Esophagus squamous epithelium (tissue), 5 donors: ENCODE data around the gene TPST1. TPM values are rescaled to one million over a fixed set of nuclear protein-coding genes. Genes with fewer than 3 reads are reported as not detected.

ENCODE experiments used
- DNase-seq: peaks from one replicate; lab custom pipeline; 2025; lab: John Stamatoyannopoulos, UW
- H3K27ac ChIP-seq, 4 donors: fragments of 200-600 bp; sonication (generic); one replicate each; pipeline ENCODE4 v1.5.1; 2016 to 2019; ENCODE audit warnings: mild to moderate bottlenecking in 1 of 4
- H3K27me3 ChIP-seq, 4 donors: fragments of 200-600 bp; sonication (generic); 1 replicate in 3 of 4; 2 replicates in 1 of 4; pipeline versions ENCODE4 v1.5.1 to v1.6.0; 2017 to 2021; ENCODE audit warnings: antibody characterized with exemption in 1 of 4
- H3K36me3 ChIP-seq, 3 donors: fragments of 200-600 bp; sonication (generic); one replicate each; pipeline ENCODE4 v1.5.1; 2016 to 2019
- H3K4me1 ChIP-seq, 3 donors: fragments of 200-600 bp; sonication (generic); one replicate each; pipeline ENCODE4 v1.5.1; 2017 to 2019
- H3K4me3 ChIP-seq, 4 donors: fragments of 200-600 bp; sonication (generic); 1 replicate in 3 of 4; 2 replicates in 1 of 4; pipeline ENCODE4 v1.5.1; 2016 to 2019; ENCODE audit warnings: mild to moderate bottlenecking in 2 of 4, moderate library complexity in 1 of 4
- H3K9me3 ChIP-seq, 3 donors: fragments of 200-600 bp; sonication (generic); one replicate each; pipeline ENCODE4 v1.5.1; 2016 to 2019
- CTCF ChIP-seq, 6 experiments: fragments of 450-650 bp in 4 of 6; fragments of 200-600 bp in 2 of 6; sonication (generic) in 2 of 6; IDR thresholded peaks; one replicate each; pipeline ENCODE4 v1.5.1; 2016 to 2019; ENCODE audit warnings: antibody characterized with exemption in 6 of 6, mild to moderate bottlenecking in 4 of 6, moderate library complexity in 4 of 6
- POLR2A ChIP-seq, 4 donors: fragments of 450-650 bp; IDR thresholded peaks; one replicate each; pipeline ENCODE4 v1.6.1; 2017; ENCODE audit warnings: antibody characterized with exemption in 4 of 4, mild to moderate bottlenecking in 4 of 4, moderate library complexity in 3 of 4
- WGBS, 2 donors: methylation state at CpG; one replicate each; pipeline ENCODE4 v1.1.5; 2018; 5-methylcytosine and 5-hydroxymethylcytosine counted together
- intact Hi-C: fragments of 100-400 bp; cut with DNase I; formaldehyde crosslinking; loops from one replicate; pipeline ENCODE4 v1.15.0; 2022
- total RNA-seq, 4 donors: library from RNA; depleted of rRNA; stranded (reverse); fragments of >200 nt; gene quantifications; one replicate each; pipeline ENCODE4 v1.1.0, GENCODE V29; 2016
- donor health status: DM: yes; HTN: yes; CAD: no.

Gene TPST1
- total RNA-seq, 4 donors from 2014 or later, result 10.2 to 23.1 (median 17.1) TPM

- TF ChIP-seq CTCF (IDR thresholded peaks at IDR 0.05), result no peak
- no peak for TF ChIP-seq POLR2A (IDR thresholded peaks at IDR 0.05)
- no peak for DNase-seq
- WGBS, 2 donors, result 57 to 63% methylated on average over 1 of the region's 1 CpG
- no peaks in the 10 kb centered on the region for H3K36me3 ChIP-seq
- H3K27me3 ChIP-seq, result no peaks in the 10 kb centered on the region
- peaks cover 2 to 27% (median 20%) of the 10 kb centered on the region in 3 donors for H3K4me1 ChIP-seq
- peak overlapping the region in 1 of 4 donors; percentile 12 for H3K27ac ChIP-seq
- H3K9me3 ChIP-seq, result no peaks in the 10 kb centered on the region
- H3K4me3 ChIP-seq, result no peak overlapping the region
- intact Hi-C loops, result no loop called here
These were observed 139.0 kb downstream of the TPST1 start for GRCh38 chr7:66344166-66344565.

GRCh38 chr7:66348531-66348930 lies 143.4 kb downstream of the TPST1 start:
- intact Hi-C loops, result no loop called here
- 37 to 40% methylated on average over 4 of the region's 4 CpGs for WGBS, 2 donors
- Histone ChIP-seq H3K4me1 (peaks cover 3 to 53% (median 40%) of the 10 kb centered on the region in 3 donors), H3K9me3 (no peaks in the 10 kb centered on the region), H3K27ac (peak overlapping the region in 3 of 4 donors; percentile 26 to 77 (median 76)), H3K27me3 (no peaks in the 10 kb centered on the region), H3K36me3 (no peaks in the 10 kb centered on the region), H3K4me3 (no peak overlapping the region)
- DNase-seq, result no peak
- TF ChIP-seq POLR2A (IDR thresholded peaks at IDR 0.05) (no peak), CTCF (IDR thresholded peaks at IDR 0.05) (no peak)

GRCh38 chr7:66348959-66349358 lies 143.8 kb downstream of the TPST1 start:
- H3K27ac ChIP-seq, result peak overlapping the region; percentile 47 to 77 (median 62)
- DNase-seq, result no peak

GRCh38 chr7:66352071-66352470 lies 146.9 kb downstream of the TPST1 start:
- H3K27me3 ChIP-seq, result no peaks in the 10 kb centered on the region
- WGBS, 2 donors, result 20 to 22% methylated on average over 4 of the region's 4 CpGs
- intact Hi-C loops, result no loop called here
- H3K4me1 ChIP-seq, result peaks cover 3 to 77% (median 45%) of the 10 kb centered on the region in 3 donors
- TF ChIP-seq POLR2A (IDR thresholded peaks at IDR 0.05), result no peak
- peak in 1 of 6 experiments; percentile 17 for TF ChIP-seq CTCF (IDR thresholded peaks at IDR 0.05)
- H3K4me3 ChIP-seq, result peak overlapping the region in 1 of 4 donors; percentile 5
- no peak for DNase-seq
- peak overlapping the region in 3 of 4 donors; percentile 48 to 67 (median 54) for H3K27ac ChIP-seq
- H3K9me3 ChIP-seq, result no peaks in the 10 kb centered on the region
- no peaks in the 10 kb centered on the region for H3K36me3 ChIP-seq

More at GRCh38 chr7:66348959-66349358, 143.8 kb downstream of the TPST1 start:
- no peaks in the 10 kb centered on the region for H3K27me3 ChIP-seq
- no peaks in the 10 kb centered on the region for H3K9me3 ChIP-seq
- H3K36me3 ChIP-seq, result no peaks in the 10 kb centered on the region
- no peak overlapping the region for H3K4me3 ChIP-seq
- 38 to 59% methylated on average over 6 of the region's 6 CpGs for WGBS, 2 donors
- no peak for TF ChIP-seq CTCF (IDR thresholded peaks at IDR 0.05)
- TF ChIP-seq POLR2A (IDR thresholded peaks at IDR 0.05), result no peak
- H3K4me1 ChIP-seq, result peaks cover 3 to 53% (median 41%) of the 10 kb centered on the region in 3 donors
- intact Hi-C loops, result no loop called here

- WGBS, 2 donors, result 52 to 64% methylated on average over 5 of the region's 5 CpGs
- no peaks in the 10 kb centered on the region for H3K36me3 ChIP-seq
- intact Hi-C loops, result no loop called here
- H3K4me3 ChIP-seq, result no peak overlapping the region
- TF ChIP-seq POLR2A (IDR thresholded peaks at IDR 0.05), result no peak
- TF ChIP-seq CTCF (IDR thresholded peaks at IDR 0.05), result no peak
- no peaks in the 10 kb centered on the region for H3K27me3 ChIP-seq
- peaks cover 3 to 85% (median 38%) of the 10 kb centered on the region in 3 donors for H3K4me1 ChIP-seq
- H3K9me3 ChIP-seq, result no peaks in the 10 kb centered on the region
- H3K27ac ChIP-seq, result peak overlapping the region in 3 of 4 donors; percentile 5 to 81 (median 67)
- DNase-seq, result no peak
These were observed 148.4 kb downstream of the TPST1 start for GRCh38 chr7:66353547-66353946.
